ENCODE measurements around the gene PDE11A. TPM values are rescaled to one million over a fixed set of nuclear protein-coding genes. Genes with fewer than 3 reads are reported as not detected.

The PDE11A gene
- total and polyA plus RNA-seq, 2 of the 13 experiments (the other 11 are each of a cell fraction or from before 2014, with no cell fraction given), result 1.2 to 1.7 TPM

DNA sequence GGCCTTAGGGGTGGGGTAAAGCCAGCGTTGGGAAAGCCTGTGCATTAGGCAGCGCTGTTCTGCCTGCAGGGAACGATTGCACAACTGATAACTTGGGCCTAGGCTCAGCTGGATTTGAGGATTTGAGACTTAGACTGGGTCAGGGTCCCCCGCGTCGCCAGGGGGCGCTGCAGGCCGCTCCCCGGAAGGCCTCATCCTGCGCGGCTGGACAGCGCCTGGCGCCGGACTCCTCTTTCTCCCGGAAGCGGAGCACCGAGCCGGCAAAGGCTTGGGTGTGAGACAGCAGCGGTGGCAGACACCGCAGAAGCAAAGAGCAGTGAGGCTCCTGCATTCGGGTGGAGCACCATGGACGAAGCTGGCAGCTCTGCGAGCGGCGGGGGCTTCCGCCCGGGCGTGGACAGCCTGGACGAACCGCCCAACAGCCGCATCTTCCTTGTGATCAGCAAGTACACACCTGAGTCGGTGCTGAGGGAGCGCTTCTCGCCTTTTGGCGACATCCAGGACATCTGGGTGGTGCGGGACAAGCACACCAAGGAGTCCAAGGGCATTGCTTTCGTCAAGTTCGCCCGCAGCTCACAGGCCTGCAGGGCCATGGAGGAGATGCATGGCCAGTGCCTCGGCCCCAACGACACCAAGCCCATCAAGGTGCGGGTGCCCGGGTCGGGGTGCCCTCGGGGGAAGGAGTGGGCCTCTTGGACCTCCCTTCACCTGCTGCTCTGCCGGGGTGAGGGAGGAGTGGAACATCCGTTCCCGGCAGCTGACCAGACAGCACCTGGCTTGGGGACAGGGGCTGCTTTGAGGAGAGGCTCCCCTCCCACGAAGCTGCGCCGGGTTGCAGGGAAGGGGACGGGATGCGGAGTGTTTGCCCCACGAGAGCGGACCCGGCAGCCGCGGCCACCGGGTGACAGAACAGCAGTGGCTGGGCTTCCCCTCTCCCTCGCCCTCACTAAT, 39.9 kb upstream of the PDE11A start, which contains the start of gene RBM45 (continued):
- TF ChIP-seq ZNF24 (IDR thresholded peaks at IDR 0.05) (peak; percentile 52; the same call in 1 of the 2 replicates), ZSCAN5A (CRISPR knock-in tag; IDR thresholded peaks at IDR 0.05; ENCODE audit: borderline replicate concordance) (peak; percentile 100; the same call in 1 of the 2 replicates), ZNF775 (CRISPR knock-in tag; IDR thresholded peaks at IDR 0.05; ENCODE audit: borderline replicate concordance) (peak; percentile 76; the same call in 1 of the 2 replicates), SP5 (CRISPR knock-in tag; IDR thresholded peaks at IDR 0.05; ENCODE audit: borderline replicate concordance, low read depth) (peak; percentile 39; the same call in 1 of the 2 replicates), MAFG (CRISPR knock-in tag; IDR thresholded peaks at IDR 0.05) (no peak), ZFP62 (CRISPR knock-in tag; IDR thresholded peaks at IDR 0.05) (no peak), HOXA5 (CRISPR knock-in tag; IDR thresholded peaks at IDR 0.05) (0 out of 2 replicates have a peak, but pooled peaks have one; percentile 58), BCL3 (CRISPR knock-in tag; IDR thresholded peaks at IDR 0.05) (peak; percentile 62; the same call in 1 of the 2 replicates), MLLT10 (CRISPR knock-in tag; IDR thresholded peaks at IDR 0.05) (no peak), ZNF501 (CRISPR knock-in tag; IDR thresholded peaks at IDR 0.05) (peak; percentile 99), ZNF788 (CRISPR knock-in tag; IDR thresholded peaks at IDR 0.05; ENCODE audit: borderline replicate concordance) (peak; percentile 99), EEA1 (CRISPR knock-in tag; IDR thresholded peaks at IDR 0.05; ENCODE audit: borderline replicate concordance) (no peak), ZNF33A (CRISPR knock-in tag; IDR thresholded peaks at IDR 0.05; ENCODE audit: borderline replicate concordance) (peak; percentile 26; the same call in 1 of the 2 replicates), SNAPC5 (CRISPR knock-in tag; IDR thresholded peaks at IDR 0.05; ENCODE audit: borderline replicate concordance) (peak; percentile 95), TOPORS (CRISPR knock-in tag; IDR thresholded peaks at IDR 0.05) (peak; percentile 99), ZMAT3 (CRISPR knock-in tag; conservative IDR thresholded peaks at IDR 0.05) (peak; percentile 63; the same call in 1 of the 2 replicates), SOX5 (CRISPR knock-in tag; IDR thresholded peaks at IDR 0.05; ENCODE audit: borderline replicate concordance) (peak; percentile 84), SSRP1 (CRISPR knock-in tag; IDR thresholded peaks at IDR 0.05) (peak; percentile 98; the same call in 1 of the 2 replicates), CREM (IDR thresholded peaks at IDR 0.05) (peak; percentile 46), CREM (CRISPR knock-in tag; IDR thresholded peaks at IDR 0.05) (no peak), ZNF709 (CRISPR knock-in tag; IDR thresholded peaks at IDR 0.05) (peak; percentile 98; the same call in 1 of the 2 replicates)
- TF ChIP-seq, protein P1, sequence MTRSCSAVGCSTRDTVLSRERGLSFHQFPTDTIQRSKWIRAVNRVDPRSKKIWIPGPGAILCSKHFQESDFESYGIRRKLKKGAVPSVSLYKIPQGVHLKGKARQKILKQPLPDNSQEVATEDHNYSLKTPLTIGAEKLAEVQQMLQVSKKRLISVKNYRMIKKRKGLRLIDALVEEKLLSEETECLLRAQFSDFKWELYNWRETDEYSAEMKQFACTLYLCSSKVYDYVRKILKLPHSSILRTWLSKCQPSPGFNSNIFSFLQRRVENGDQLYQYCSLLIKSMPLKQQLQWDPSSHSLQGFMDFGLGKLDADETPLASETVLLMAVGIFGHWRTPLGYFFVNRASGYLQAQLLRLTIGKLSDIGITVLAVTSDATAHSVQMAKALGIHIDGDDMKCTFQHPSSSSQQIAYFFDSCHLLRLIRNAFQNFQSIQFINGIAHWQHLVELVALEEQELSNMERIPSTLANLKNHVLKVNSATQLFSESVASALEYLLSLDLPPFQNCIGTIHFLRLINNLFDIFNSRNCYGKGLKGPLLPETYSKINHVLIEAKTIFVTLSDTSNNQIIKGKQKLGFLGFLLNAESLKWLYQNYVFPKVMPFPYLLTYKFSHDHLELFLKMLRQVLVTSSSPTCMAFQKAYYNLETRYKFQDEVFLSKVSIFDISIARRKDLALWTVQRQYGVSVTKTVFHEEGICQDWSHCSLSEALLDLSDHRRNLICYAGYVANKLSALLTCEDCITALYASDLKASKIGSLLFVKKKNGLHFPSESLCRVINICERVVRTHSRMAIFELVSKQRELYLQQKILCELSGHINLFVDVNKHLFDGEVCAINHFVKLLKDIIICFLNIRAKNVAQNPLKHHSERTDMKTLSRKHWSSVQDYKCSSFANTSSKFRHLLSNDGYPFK (CRISPR knock-in tag; IDR thresholded peaks at IDR 0.05; ENCODE audit: borderline replicate concordance), result peak; percentile 97
- TF ChIP-seq, protein P2, sequence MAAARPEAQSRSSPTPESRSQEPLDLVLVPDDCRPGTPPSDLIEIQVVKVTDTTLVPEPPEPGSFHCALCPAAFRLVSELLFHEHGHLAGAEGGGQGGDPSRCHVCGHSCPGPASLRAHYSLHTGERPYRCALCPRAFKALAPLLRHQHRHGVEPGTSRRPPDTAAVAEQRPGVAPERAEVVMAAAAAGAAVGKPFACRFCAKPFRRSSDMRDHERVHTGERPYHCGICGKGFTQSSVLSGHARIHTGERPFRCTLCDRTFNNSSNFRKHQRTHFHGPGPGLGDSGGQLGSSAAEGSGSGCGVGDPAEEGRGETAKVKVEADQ (CRISPR knock-in tag; IDR thresholded peaks at IDR 0.05; ENCODE audit: borderline replicate concordance), result peak; percentile 94
